ENCODE measurements around the gene UBA6. TPM values are rescaled to one million over a fixed set of nuclear protein-coding genes. Genes with fewer than 3 reads are reported as not detected.

Gene UBA6
- total RNA-seq, 1 donor from 2014 or later, result 38.0 TPM

GRCh38 chr4:67576059-67576466, 124.9 kb downstream of the UBA6 start:
- DNase-seq (ENCODE audit: low spot score), result no peak

- DNase-seq (ENCODE audit: low spot score), result no peak
Measured at GRCh38 chr4:67575232-67576058, 125.5 kb downstream of the UBA6 start.

- DNase-seq (ENCODE audit: low spot score), result no peak
Measured at GRCh38 chr4:67573193-67573592, 127.8 kb downstream of the UBA6 start.

- DNase-seq (ENCODE audit: low spot score), result no peak
Measured at GRCh38 chr4:67571975-67572374, 129.0 kb downstream of the UBA6 start.

GRCh38 chr4:67570537-67570936, 130.4 kb downstream of the UBA6 start:
- no peak for DNase-seq (ENCODE audit: low spot score)

GRCh38 chr4:67568820-67569219, 132.1 kb downstream of the UBA6 start:
- no peak for DNase-seq (ENCODE audit: low spot score)

- no peak for DNase-seq (ENCODE audit: low spot score)
Measured at GRCh38 chr4:67566335-67566734, 134.6 kb downstream of the UBA6 start.

- DNase-seq (ENCODE audit: low spot score), result no peak
Measured at GRCh38 chr4:67565284-67565683, 135.7 kb downstream of the UBA6 start.

Other genes with a start within 250 kb of the UBA6 start
- gene CENPC, start 155.7 kb downstream of the UBA6 start, total RNA-seq, result 17.3 TPM
- gene STAP1, start 142.4 kb downstream of the UBA6 start, total RNA-seq, result 0.75 TPM
- gene GNRHR, start 53.2 kb upstream of the UBA6 start, total RNA-seq, result not detected
- gene TMPRSS11D, start 182.8 kb upstream of the UBA6 start, total RNA-seq, result not detected